Stimulated activated naive CD8-positive, alpha-beta T cell treated with anti-CD3 and anti-CD28 coated beads, Interleukin-15, amount 100 ng/mL, for 72 hours (primary cell): Measurements from ENCODE around the gene RANBP17.
"Not testable (repeated sequence)": the region's sequence is repeated elsewhere in the genome, so short reads cannot be mapped to it uniquely, and the experiment has no call there.

Source experiments
- ATAC-seq: fragments of 150-1000 bp; cut with Tn5 transposase; 2 replicates; pipeline ENCODE4 v1.10.0; 2021; ENCODE audit warnings: mild to moderate bottlenecking, moderate library complexity
- DNase-seq, 2 donors: peaks; one replicate each; pipeline ENCODE4 v3.0.0; 2021 to 2022
- H3K27ac Mint-ChIP-seq, 2 donors: one replicate each; pipeline ENCODE4 v1.8.0; 2022; ENCODE audit warnings: mild to moderate bottlenecking in 2 of 2, mixed read lengths in 2 of 2, moderate library complexity in 2 of 2
- H3K27me3 Mint-ChIP-seq: one replicate; pipeline ENCODE4 v1.8.0; 2022; ENCODE audit warnings: mixed read lengths
- H3K4me1 Mint-ChIP-seq: one replicate; pipeline ENCODE4 v1.8.0; 2022; ENCODE audit warnings: mild to moderate bottlenecking, mixed read lengths
- H3K4me3 Mint-ChIP-seq, 2 donors: one replicate each; pipeline ENCODE4 v1.8.0; 2022; ENCODE audit warnings: mild to moderate bottlenecking in 2 of 2, mixed read lengths in 2 of 2, moderate library complexity in 1 of 2
- H3K9me3 Mint-ChIP-seq, 2 donors: one replicate each; pipeline ENCODE4 v1.8.0; 2022; ENCODE audit warnings: mixed read lengths in 2 of 2

The RANBP17 gene

DNA sequence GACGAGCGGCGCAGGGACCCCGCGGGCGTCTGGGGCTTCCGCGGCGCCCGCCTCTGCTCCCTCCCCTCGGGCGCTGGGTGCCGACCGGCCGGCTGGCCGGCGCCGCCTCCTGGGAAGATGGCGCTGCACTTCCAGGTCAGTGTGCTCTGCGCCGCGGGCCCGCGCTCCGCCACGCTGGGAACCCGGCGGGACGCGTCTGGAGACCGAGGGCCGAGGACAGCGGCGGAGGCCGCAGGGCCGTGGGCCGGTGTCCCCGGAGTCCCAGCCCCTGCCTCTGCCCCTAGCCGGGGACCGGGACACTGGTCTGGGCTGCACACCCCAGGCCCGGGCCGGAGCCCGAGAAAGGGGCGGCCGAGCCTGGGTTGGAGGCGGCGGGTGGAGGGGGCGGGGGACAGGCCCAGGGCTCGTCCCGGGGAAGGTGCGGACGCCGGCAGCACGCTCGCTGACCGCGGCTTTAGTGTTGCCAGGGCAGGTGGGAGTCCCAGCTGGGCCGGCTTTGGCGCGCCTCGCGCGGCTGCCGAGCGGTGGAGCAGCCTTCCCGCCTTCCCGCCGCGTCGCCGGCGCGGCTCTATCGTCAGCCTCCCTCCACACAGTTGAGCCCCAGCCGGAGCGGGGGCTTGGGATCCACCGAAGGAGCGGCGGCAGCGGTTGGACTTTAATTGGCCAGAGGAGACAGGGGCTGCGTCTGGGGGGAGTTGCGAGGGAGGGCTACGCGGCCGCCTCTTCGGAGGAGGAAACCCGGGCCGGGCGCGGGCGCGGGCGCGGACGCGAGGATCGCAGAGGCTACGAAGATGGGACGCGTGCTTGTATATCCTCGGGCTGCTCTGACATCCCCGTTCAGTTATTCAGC lies at the start of gene RANBP17:
Gene RANBP17, plus strand, starts transcription at position 102 of the 850 bp plus-strand sequence.
- H3K9me3 Mint-ChIP-seq, result peaks cover 25 to 32% of the 10 kb centered on the region in 2 donors
- peak; percentile 58 for ATAC-seq
- no peak for DNase-seq
- peak within 1 kb of the TSS; percentile 30 to 38 for H3K4me3 Mint-ChIP-seq
- H3K27me3 Mint-ChIP-seq, result peaks cover 43% of the 10 kb centered on the region
- H3K27ac Mint-ChIP-seq, result no peak within 1 kb of the TSS
- peaks cover 7% of the 10 kb centered on the region for H3K4me1 Mint-ChIP-seq

DNA sequence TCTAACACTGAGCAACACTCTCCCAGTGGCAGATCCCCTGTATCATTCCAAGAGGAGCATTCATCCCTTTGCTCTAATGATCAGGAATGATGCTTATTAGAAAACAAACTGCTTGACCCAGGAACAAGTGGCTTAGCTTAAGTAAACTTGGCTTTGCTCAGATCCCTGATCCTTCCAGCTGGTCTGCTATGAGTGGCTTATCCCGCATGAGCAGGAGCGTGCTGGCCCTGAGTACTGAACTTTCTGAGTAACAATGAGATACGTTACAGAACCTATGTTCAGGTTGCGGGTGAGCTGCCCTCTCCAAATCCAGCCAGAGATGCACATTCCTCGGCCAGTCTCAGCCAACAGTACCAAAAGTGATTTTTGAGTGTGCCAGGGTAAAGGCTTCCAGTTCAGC lies 48.6 kb upstream of the RANBP17 start:
- no peak for DNase-seq
- ATAC-seq, result no peak
- Mint-ChIP-seq H3K4me3 (no peak overlapping the region), H3K27ac (no peak overlapping the region), H3K4me1 (no peaks in the 10 kb centered on the region), H3K27me3 (peaks cover 8% of the 10 kb centered on the region), H3K9me3 (no peaks in the 10 kb centered on the region)

DNA sequence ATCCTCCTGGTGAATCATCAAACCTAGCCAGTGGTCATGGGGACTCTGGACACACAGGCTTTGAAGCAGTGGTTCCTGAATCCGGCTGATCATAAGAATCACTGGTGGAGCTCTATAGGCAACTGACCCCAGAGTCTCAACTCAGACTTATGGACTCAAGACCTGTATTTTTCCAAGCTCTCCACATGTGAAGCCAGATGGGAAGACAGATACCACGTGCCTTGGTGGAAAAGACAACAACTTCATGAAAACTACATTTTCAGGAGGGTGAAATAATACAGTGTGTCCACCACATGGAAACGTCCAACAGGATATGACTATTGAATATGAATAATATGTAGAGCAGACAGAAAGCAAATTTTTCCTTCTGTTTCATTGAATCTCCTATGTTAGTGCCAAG lies 44.6 kb upstream of the RANBP17 start:
- ATAC-seq (no peak), DNase-seq (no peak)
- Mint-ChIP-seq H3K27ac (peak overlapping the region in 1 of 2 donors; percentile 27), H3K9me3 (no peaks in the 10 kb centered on the region), H3K4me3 (no peak overlapping the region), H3K27me3 (no peaks in the 10 kb centered on the region), H3K4me1 (no peaks in the 10 kb centered on the region)

DNA sequence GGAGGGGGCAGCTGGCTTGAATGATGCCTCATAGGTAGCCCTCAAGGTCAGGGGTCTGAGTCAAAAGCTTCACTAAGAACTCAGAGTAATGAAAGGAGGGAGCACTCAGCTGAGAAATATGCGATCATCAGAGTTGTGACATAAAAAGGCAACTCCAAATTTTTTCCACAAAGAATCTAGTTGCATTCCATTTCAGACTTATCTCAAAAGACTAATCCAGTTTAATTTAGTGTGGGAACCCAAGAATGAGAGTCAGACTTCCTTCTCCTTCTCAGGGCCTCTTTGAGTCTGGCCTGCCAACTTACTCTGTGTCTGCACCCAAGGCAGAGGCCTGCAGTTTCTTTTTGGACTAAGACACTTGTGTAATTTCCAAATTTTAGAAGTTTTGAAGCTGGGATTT lies 43.6 kb upstream of the RANBP17 start:
- peak overlapping the region in 1 of 2 donors; percentile 72 for H3K27ac Mint-ChIP-seq
- DNase-seq, result no peak
- no peak for ATAC-seq
- no peaks in the 10 kb centered on the region for H3K27me3 Mint-ChIP-seq
- no peaks in the 10 kb centered on the region for H3K4me1 Mint-ChIP-seq
- H3K4me3 Mint-ChIP-seq, result no peak overlapping the region
- H3K9me3 Mint-ChIP-seq, result no peaks in the 10 kb centered on the region

DNA sequence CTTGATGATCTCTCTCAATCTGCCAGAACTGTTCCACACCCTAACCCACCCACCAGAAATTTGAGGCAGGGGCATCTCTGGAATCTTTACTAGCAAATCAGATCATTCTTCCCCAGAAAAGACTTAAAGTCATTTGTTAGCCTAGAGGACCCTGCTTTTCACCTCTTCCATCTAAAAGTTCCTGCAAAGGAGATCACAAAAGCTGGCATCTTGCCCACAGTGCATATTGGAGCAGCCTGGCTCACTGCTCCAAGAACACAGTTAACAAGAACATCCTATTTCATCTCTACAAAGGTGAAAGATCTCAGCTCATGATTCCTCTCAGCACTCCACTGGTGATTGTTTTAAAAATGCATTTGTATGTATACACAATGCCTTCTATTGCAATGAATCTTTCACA lies 42.0 kb upstream of the RANBP17 start:
- DNase-seq (no peak), ATAC-seq (no peak)
- Mint-ChIP-seq H3K27me3 (no peaks in the 10 kb centered on the region), H3K9me3 (no peaks in the 10 kb centered on the region), H3K4me3 (no peak overlapping the region), H3K27ac (no peak overlapping the region), H3K4me1 (no peaks in the 10 kb centered on the region)

DNA sequence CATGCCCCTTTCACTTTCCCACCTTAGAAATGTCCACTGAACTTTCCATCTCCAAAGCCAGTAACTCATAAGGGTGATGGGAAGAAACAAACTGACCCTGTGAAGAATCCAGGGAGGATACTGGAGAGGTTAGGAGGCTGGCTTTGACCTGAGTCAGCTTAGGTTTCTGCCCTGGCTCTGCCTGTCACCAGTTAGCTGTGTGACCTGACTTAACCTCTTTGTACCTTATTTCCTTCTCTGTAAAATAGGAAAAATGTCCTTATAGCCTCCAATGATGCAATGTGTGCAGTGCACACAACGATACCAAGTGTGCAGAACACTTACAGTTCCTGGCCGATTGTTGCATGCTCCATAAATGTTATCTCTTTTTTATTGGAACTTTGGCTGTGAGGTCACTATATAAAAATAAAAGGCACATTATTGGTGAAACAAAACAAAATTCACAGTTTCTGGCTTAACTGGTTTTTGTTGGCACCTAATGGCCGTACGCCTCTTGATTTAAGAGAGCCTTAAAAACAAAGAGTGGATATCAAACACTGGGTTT lies 40.5 kb upstream of the RANBP17 start:
- Mint-ChIP-seq H3K27ac (no peak overlapping the region), H3K9me3 (no peaks in the 10 kb centered on the region), H3K27me3 (no peaks in the 10 kb centered on the region), H3K4me3 (no peak overlapping the region), H3K4me1 (no peaks in the 10 kb centered on the region)
- no peak for DNase-seq
- no peak for ATAC-seq

DNA sequence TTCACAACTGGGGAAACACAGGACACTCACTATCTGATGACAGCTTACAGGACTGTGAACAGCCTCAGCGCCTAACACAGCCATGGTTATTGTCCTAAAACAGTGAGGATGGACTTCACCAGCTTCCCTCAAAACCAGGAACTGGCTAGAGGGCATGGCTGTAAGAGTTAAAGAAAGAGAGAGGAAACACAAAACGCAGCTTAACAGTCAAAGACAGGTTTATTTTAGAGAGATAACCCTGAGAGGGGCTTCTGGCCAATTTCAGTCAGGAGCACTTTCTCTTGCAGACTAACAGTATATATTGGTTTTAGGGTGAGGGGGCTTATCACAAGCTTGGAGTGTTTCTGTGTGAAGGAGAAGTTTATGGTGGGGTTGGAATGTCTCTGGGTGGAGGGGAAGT lies 35.7 kb upstream of the RANBP17 start:
- H3K9me3 Mint-ChIP-seq, result no peaks in the 10 kb centered on the region
- no peaks in the 10 kb centered on the region for H3K4me1 Mint-ChIP-seq
- H3K27me3 Mint-ChIP-seq, result no peaks in the 10 kb centered on the region
- H3K4me3 Mint-ChIP-seq, result no peak overlapping the region
- no peak overlapping the region for H3K27ac Mint-ChIP-seq
- ATAC-seq (no peak), DNase-seq (no peak)

DNA sequence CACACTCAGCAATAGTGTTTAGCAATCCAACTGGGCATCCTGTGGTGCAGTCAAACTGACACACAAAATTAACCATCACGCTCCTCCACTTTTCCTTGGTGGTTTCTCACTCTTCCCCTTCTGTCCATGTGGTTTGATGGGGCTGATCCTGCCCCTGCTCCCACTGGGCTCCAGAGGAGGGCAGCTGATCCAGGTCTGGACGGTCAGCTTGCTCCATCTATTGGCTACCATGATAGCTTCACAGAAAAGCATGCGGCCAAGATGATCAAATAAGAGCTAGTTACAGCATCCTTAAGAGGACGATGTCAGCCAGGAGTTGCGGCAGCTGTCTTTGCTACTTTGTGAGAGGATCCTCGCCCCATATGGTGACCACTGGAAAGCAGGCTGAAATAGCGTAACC lies 29.6 kb upstream of the RANBP17 start:
- ATAC-seq (no peak), DNase-seq (no peak)
- no peaks in the 10 kb centered on the region for H3K4me1 Mint-ChIP-seq
- H3K27me3 Mint-ChIP-seq, result no peaks in the 10 kb centered on the region
- H3K4me3 Mint-ChIP-seq, result no peak overlapping the region
- peaks cover 0 to 14% of the 10 kb centered on the region in 2 donors for H3K9me3 Mint-ChIP-seq
- H3K27ac Mint-ChIP-seq, result no peak overlapping the region

DNA sequence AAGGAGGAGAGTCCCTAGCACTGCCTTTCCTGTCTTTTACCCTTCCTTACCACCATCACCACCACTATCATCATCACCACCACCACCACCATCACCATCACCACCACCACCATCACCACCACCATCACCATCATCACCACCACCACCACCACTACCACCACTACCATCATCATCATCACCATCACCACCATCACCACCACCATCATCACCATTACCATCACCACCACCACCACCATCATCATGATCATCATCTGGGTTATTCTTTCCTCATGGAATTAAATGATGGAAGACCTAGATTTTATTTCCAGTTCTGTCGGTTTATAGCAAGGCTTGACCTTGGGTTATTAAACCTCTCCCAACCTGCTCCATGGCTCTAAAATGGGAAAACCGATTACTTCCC lies 27.8 kb upstream of the RANBP17 start:
- not testable (repeated sequence) for H3K27me3 Mint-ChIP-seq, H3K4me3 Mint-ChIP-seq, H3K4me1 Mint-ChIP-seq, H3K27ac Mint-ChIP-seq, DNase-seq, ATAC-seq
- peaks cover 0 to 14% of the 10 kb centered on the region in 2 donors for H3K9me3 Mint-ChIP-seq

DNA sequence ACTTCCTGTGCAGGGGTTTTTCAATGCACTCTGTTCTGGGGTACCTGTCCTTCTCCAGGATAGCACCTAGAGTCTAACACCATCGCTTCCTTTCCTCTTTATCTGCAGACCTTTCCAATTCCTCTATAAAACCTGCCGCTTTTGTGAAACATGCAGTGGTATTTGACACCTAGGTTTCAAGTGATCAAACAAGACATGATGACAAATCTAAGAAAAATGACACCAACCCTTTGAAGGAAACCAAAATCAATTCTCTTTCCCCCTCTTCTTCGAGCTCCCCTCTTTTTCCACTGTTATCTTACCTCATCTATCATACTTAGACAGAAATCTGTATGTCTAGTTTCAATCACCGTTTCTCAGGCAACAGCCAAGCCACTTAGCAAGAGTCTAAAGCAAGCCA lies 25.6 kb upstream of the RANBP17 start:
- H3K27me3 Mint-ChIP-seq, result no peaks in the 10 kb centered on the region
- H3K9me3 Mint-ChIP-seq, result peaks cover 0 to 14% of the 10 kb centered on the region in 2 donors
- no peak overlapping the region for H3K27ac Mint-ChIP-seq
- ATAC-seq, result no peak
- DNase-seq, result no peak
- H3K4me3 Mint-ChIP-seq, result no peak overlapping the region
- H3K4me1 Mint-ChIP-seq, result no peaks in the 10 kb centered on the region

DNA sequence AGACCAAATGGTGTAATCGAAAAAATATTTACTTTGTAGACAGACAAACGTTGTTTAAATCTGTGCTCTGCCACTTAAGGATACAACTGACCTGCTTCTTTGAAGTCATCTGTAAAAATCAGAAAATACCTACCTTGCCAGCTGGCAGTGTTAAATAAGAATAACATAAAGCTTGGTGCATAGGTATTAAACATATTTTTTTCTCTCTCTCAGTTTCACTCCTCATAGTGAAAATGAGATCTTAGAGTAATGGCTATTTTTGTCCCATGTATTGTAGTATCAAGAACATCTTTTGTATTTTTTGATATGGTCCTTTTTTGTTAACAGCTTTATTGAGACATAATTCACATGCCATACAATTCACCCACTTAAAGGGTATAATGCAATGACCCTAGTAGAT lies 17.9 kb upstream of the RANBP17 start:
- H3K9me3 Mint-ChIP-seq, result no peaks in the 10 kb centered on the region
- no peak for ATAC-seq

DNA sequence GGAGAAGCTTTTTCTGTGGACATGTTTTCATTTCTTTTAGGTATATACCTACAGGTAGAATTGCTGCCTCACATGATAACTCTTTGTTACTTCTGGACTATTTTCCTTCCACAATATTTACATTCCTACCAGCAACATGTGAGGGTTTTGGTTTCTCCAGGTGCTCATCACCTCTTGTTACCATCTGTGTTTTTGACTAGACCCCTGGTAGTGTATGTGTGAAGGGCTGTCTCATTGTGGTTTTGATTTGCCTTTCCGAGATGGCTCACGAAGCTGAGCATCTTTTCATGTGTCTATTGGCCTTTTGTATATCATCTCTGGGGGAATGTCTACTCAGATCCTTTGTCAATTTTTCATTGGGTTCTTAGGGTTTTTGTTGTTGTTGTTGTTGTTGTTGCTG lies 17.2 kb upstream of the RANBP17 start:
- H3K27me3 Mint-ChIP-seq, result peaks cover 12% of the 10 kb centered on the region
- no peaks in the 10 kb centered on the region for H3K4me1 Mint-ChIP-seq
- DNase-seq (no peak), ATAC-seq (no peak)
- no peaks in the 10 kb centered on the region for H3K9me3 Mint-ChIP-seq
- H3K27ac Mint-ChIP-seq, result no peak overlapping the region
- no peak overlapping the region for H3K4me3 Mint-ChIP-seq

More for the DNA sequence above, 17.9 kb upstream of the RANBP17 start:
- Mint-ChIP-seq H3K27ac (no peak overlapping the region), H3K27me3 (peaks cover 12% of the 10 kb centered on the region), H3K4me3 (no peak overlapping the region), H3K4me1 (no peaks in the 10 kb centered on the region)
- DNase-seq, result no peak

DNA sequence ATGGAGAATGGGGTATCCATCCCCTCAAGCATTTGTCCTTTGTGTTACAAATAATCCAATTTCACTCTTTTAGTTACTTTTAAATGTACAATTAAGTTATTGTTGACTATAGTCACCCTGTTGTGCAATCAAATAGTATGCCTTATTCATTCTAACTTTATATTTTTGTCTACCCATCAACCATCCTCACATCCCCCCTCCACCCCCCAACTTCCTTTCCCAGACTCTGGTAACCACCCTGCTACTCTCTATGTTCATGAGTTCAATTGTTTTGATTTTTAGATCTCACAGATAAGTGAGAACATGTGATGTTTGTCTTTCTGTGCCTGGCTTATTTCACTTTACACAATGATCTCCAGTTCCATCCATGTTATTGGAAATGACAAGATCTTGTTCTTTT lies 15.4 kb upstream of the RANBP17 start:
- no peak for DNase-seq
- ATAC-seq, result no peak
- H3K4me1 Mint-ChIP-seq, result no peaks in the 10 kb centered on the region
- H3K27me3 Mint-ChIP-seq, result peaks cover 12% of the 10 kb centered on the region
- H3K27ac Mint-ChIP-seq, result no peak overlapping the region
- H3K4me3 Mint-ChIP-seq, result no peak overlapping the region
- no peaks in the 10 kb centered on the region for H3K9me3 Mint-ChIP-seq

DNA sequence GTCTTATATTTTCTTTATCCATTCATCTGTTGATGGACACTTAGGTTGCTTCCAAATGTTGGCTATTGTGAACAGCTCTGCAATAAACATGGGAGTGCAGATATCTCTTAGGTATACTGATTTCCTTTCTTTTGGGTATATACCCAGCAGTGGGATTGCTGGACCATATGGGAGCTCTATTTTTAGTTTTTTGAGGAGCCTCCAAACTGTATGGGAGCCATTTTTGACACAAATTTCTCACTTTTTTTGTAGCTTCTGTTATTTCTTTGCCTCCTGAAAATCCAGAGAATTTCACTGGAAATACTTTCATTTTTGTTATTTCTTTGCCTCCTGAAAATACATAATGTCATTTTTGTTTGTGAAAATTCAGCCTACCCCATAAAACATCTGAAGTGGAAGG lies 15.0 kb upstream of the RANBP17 start:
- H3K4me1 Mint-ChIP-seq, result no peaks in the 10 kb centered on the region
- no peaks in the 10 kb centered on the region for H3K9me3 Mint-ChIP-seq
- no peak overlapping the region for H3K27ac Mint-ChIP-seq
- no peak for DNase-seq
- H3K4me3 Mint-ChIP-seq, result no peak overlapping the region
- peaks cover 12% of the 10 kb centered on the region for H3K27me3 Mint-ChIP-seq
- no peak for ATAC-seq

DNA sequence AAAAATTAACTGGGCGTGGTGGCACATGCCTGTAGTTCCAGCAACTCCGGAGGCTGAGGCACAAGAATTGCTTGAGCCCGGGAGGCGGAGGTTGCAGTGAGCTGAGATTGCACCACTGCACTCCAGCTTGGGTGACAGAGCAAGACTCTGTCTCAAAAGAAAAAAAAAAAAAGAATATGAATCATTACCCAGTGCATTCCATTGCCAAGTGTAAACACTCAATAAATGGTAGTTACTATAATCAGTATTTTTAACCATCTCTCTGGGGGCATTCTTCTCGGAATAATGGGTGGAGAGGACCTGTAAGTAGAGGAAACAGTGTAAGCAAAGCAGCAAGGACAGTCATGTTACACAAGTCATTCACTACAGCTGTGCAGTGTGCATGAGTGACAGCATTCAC lies 13.8 kb upstream of the RANBP17 start:
- Mint-ChIP-seq H3K27ac (no peak overlapping the region), H3K4me3 (no peak overlapping the region), H3K27me3 (peaks cover 12% of the 10 kb centered on the region), H3K4me1 (no peaks in the 10 kb centered on the region), H3K9me3 (no peaks in the 10 kb centered on the region)
- ATAC-seq (no peak), DNase-seq (no peak)

DNA sequence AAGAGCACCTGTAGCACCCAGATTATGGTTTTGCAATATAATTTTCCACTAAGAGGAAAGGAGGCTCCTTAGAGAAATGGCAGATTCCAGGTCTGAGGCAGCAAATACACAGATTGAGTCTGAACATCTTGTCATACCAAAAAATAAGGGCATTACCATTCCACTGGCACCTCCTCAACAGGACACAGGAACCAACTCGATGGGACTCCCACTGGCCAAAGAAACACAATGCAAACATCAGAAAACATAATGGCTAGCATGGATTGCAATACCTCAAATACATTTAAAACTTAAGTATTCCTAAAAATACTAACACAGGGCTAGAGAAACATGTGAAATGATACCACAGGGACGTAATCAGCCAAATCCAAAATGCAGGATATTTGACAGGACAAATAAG lies 12.4 kb upstream of the RANBP17 start:
- ATAC-seq (no peak), DNase-seq (no peak)
- H3K9me3 Mint-ChIP-seq, result no peaks in the 10 kb centered on the region
- H3K27ac Mint-ChIP-seq, result no peak overlapping the region
- peaks cover 12% of the 10 kb centered on the region for H3K27me3 Mint-ChIP-seq
- no peak overlapping the region for H3K4me3 Mint-ChIP-seq
- no peaks in the 10 kb centered on the region for H3K4me1 Mint-ChIP-seq

DNA sequence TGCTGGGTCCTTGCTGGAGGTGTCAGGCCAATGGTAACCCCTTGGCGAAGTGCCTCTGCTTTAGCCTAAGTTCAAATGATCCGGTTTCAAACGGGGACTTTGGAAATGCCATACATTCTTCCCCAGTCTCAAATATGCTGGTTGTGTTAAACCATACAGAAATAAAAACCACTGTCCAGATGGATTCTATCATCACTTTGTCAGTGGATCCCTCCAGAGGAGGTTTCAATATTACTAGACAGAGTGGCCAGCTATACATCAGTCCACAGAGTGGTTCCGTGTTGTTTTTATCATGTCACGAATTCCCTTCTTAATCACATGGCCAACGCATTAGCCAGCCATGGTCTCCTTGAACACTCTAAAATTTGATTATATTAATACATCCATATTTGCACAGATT lies 7.3 kb upstream of the RANBP17 start:
- peaks cover 11% of the 10 kb centered on the region for H3K27me3 Mint-ChIP-seq

More for the DNA sequence above, 7.3 kb upstream of the RANBP17 start:
- DNase-seq (no peak), ATAC-seq (no peak)
- H3K27ac Mint-ChIP-seq, result no peak overlapping the region
- no peak overlapping the region for H3K4me3 Mint-ChIP-seq
- H3K4me1 Mint-ChIP-seq, result no peaks in the 10 kb centered on the region
- peaks cover 8 to 10% of the 10 kb centered on the region in 2 donors for H3K9me3 Mint-ChIP-seq
